Erythroblast (primary cell): ENCODE data around the gene BICDL1.

ENCODE experiments used
- GATA1 ChIP-seq: IDR thresholded peaks from 2 replicates; pipeline ENCODE4 v1.6.1; 2011; ENCODE audit warnings: low read depth, mild to moderate bottlenecking, control low read depth, low read length, moderate library complexity
- POLR2A ChIP-seq: IDR thresholded peaks from 2 replicates; pipeline ENCODE4 v1.6.1; 2011; ENCODE audit warnings: mild to moderate bottlenecking, low read length

- TF ChIP-seq POLR2A (no peak), GATA1 (no peak)
Measured at GRCh38 chr12:120099738-120100137, 110.7 kb downstream of the BICDL1 start.
